SU-DHL-6 (cell line): Measurements from ENCODE around the gene PRR27.

Experiments
- H2AFZ ChIP-seq: fragments of 200-600 bp; sonication (generic); 2 replicates; pipeline ENCODE4 v1.6.1; 2014; ENCODE audit warnings: low read depth, mild to moderate bottlenecking, moderate library complexity, mixed read lengths, antibody characterized with exemption, low read length; ENCODE audit not compliant: severe bottlenecking
- H3F3A ChIP-seq: fragments of 200-600 bp; shearing (Covaris generic); 2 replicates; pipeline ENCODE4 v1.6.0; 2016; ENCODE audit warnings: antibody characterized with exemption, mild to moderate bottlenecking; ENCODE audit not compliant: insufficient read depth
- H3K27ac ChIP-seq: fragments of 200-600 bp; sonication (generic); 2 replicates; pipeline ENCODE4 v1.5.1; 2016; ENCODE audit warnings: low read depth, mild to moderate bottlenecking, low read length, moderate library complexity, mixed read lengths
- H3K27me3 ChIP-seq: fragments of 200-600 bp; sonication (generic), shearing (Covaris generic); 2 replicates; pipeline ENCODE4 v1.6.0; 2014; ENCODE audit warnings: mild to moderate bottlenecking, low read length
- H3K36me3 ChIP-seq: fragments of 200-600 bp; sonication (generic); 2 replicates; pipeline ENCODE4 v1.6.1; 2014; ENCODE audit warnings: mild to moderate bottlenecking, low read length, mixed read lengths
- H3K4me2 ChIP-seq: fragments of 300-600, 200-600 bp; shearing (Covaris generic), sonication (generic); 2 replicates; pipeline ENCODE4 v1.6.0; 2014; ENCODE audit warnings: low read length, low read depth, mild to moderate bottlenecking; ENCODE audit not compliant: poor library complexity, severe bottlenecking
- H3K4me3 ChIP-seq: fragments of 200-600 bp; sonication (generic); 2 replicates; pipeline ENCODE4 v1.5.1; 2014; ENCODE audit warnings: antibody characterized with exemption, low read length, mild to moderate bottlenecking, mixed read lengths; ENCODE audit not compliant: insufficient read depth, poor library complexity, severe bottlenecking
- H3K79me2 ChIP-seq: fragments of 200-600 bp; sonication (generic); 2 replicates; pipeline ENCODE4 v1.6.1; 2014; ENCODE audit warnings: mild to moderate bottlenecking, low read length, moderate library complexity; ENCODE audit not compliant: insufficient read depth
- H3K9ac ChIP-seq: fragments of 200-600 bp; sonication (generic); 2 replicates; pipeline ENCODE4 v1.7.0; 2014; ENCODE audit warnings: mild to moderate bottlenecking, low read length
- H3K9me2 ChIP-seq: fragments of 200-600 bp; sonication (generic); replicated peaks from 2 replicates; pipeline ENCODE4 v1.6.1; 2014; ENCODE audit warnings: low read length; ENCODE audit not compliant: insufficient read depth
- H3K9me3 ChIP-seq: fragments of 200-600 bp; sonication (generic); 2 replicates; pipeline ENCODE4 v1.6.1; 2014; ENCODE audit warnings: low read length, mixed read lengths; ENCODE audit not compliant: insufficient read depth
- H4K20me1 ChIP-seq: fragments of 200-600 bp; sonication (generic); 2 replicates; pipeline ENCODE4 v1.6.1; 2014; ENCODE audit warnings: low read depth, mild to moderate bottlenecking, antibody characterized with exemption, low read length, moderate library complexity, mixed read lengths
- CTCF ChIP-seq: fragments of 200-600 bp; sonication (generic); IDR thresholded peaks from one replicate; pipeline ENCODE4 v1.5.1; 2017; ENCODE audit warnings: antibody characterized with exemption, mild to moderate bottlenecking, low read length, moderate library complexity; ENCODE audit not compliant: insufficient read depth, poor library complexity, severe bottlenecking
- EZH2phosphoT487 ChIP-seq: fragments of 200-600 bp; sonication (generic), shearing (Covaris generic); conservative IDR thresholded peaks from 2 replicates; pipeline ENCODE4 v1.6.1; 2018; ENCODE audit warnings: mild to moderate bottlenecking, antibody characterized with exemption, low read length, moderate library complexity, mixed read lengths

PRR27 gene

GRCh38 chr4:70114096-70114495 lies 39.9 kb upstream of the PRR27 start:
- no peaks in the 10 kb centered on the region for H3K27me3 ChIP-seq
- no peaks in the 10 kb centered on the region for H3K79me2 ChIP-seq
- H3K4me2 ChIP-seq = no peak overlapping the region
- H3F3A ChIP-seq = no peaks in the 10 kb centered on the region
- H3K27ac ChIP-seq = no peak overlapping the region
- H2AFZ ChIP-seq = no peak overlapping the region
- no peaks in the 10 kb centered on the region for H3K9me3 ChIP-seq
- no peaks in the 10 kb centered on the region for H3K36me3 ChIP-seq
- no peaks in the 10 kb centered on the region for H4K20me1 ChIP-seq
- H3K9me2 ChIP-seq = no peaks in the 10 kb centered on the region
- TF ChIP-seq EZH2phosphoT487 = no peak
- no peak for TF ChIP-seq CTCF
- H3K9ac ChIP-seq = no peak overlapping the region
- H3K4me3 ChIP-seq = no peak overlapping the region

GRCh38 chr4:70120323-70120722 lies 33.7 kb upstream of the PRR27 start:
- no peak overlapping the region for H2AFZ ChIP-seq
- no peaks in the 10 kb centered on the region for H3K27me3 ChIP-seq
- no peaks in the 10 kb centered on the region for H3K9me3 ChIP-seq
- no peaks in the 10 kb centered on the region for H3K36me3 ChIP-seq
- no peak overlapping the region for H3K4me3 ChIP-seq
- H3K9ac ChIP-seq = no peak overlapping the region
- H3K79me2 ChIP-seq = no peaks in the 10 kb centered on the region
- no peak overlapping the region for H3K27ac ChIP-seq
- no peak overlapping the region for H3K4me2 ChIP-seq
- H4K20me1 ChIP-seq = no peaks in the 10 kb centered on the region
- H3F3A ChIP-seq = no peaks in the 10 kb centered on the region
- H3K9me2 ChIP-seq = no peaks in the 10 kb centered on the region
- TF ChIP-seq CTCF (no peak), EZH2phosphoT487 (no peak)

GRCh38 chr4:70133473-70133872 lies 20.6 kb upstream of the PRR27 start:
- H3K4me3 ChIP-seq = no peak overlapping the region
- TF ChIP-seq EZH2phosphoT487 (no peak), CTCF (no peak)
- no peaks in the 10 kb centered on the region for H3K27me3 ChIP-seq
- H3K9me2 ChIP-seq = no peaks in the 10 kb centered on the region
- no peak overlapping the region for H2AFZ ChIP-seq
- no peak overlapping the region for H3K4me2 ChIP-seq
- no peaks in the 10 kb centered on the region for H3K9me3 ChIP-seq
- H3K9ac ChIP-seq = no peak overlapping the region
- no peaks in the 10 kb centered on the region for H3K79me2 ChIP-seq
- H3F3A ChIP-seq = no peaks in the 10 kb centered on the region
- no peaks in the 10 kb centered on the region for H3K36me3 ChIP-seq
- no peak overlapping the region for H3K27ac ChIP-seq
- H4K20me1 ChIP-seq = no peaks in the 10 kb centered on the region

- Histone ChIP-seq H3K4me3 (no peak overlapping the region), H3F3A (no peaks in the 10 kb centered on the region), H3K9me3 (no peaks in the 10 kb centered on the region), H3K27ac (no peak overlapping the region), H2AFZ (no peak overlapping the region), H3K36me3 (no peaks in the 10 kb centered on the region), H3K4me2 (no peak overlapping the region), H3K9ac (no peak overlapping the region), H3K27me3 (no peaks in the 10 kb centered on the region), H3K79me2 (no peaks in the 10 kb centered on the region), H3K9me2 (no peaks in the 10 kb centered on the region), H4K20me1 (no peaks in the 10 kb centered on the region)
- TF ChIP-seq EZH2phosphoT487 = no peak
- no peak for TF ChIP-seq CTCF
These were observed 15.3 kb upstream of the PRR27 start for GRCh38 chr4:70138751-70139150.
